IMR-90 (cell line): Measurements from ENCODE around the gene PIEZO1.

Source experiments
- BHLHE40 ChIP-seq: fragments of 150-350 bp; IDR thresholded peaks from 2 replicates; pipeline ENCODE4 v1.6.1; 2016; ENCODE audit warnings: mild to moderate bottlenecking, low read depth, low read length
- CEBPB ChIP-seq: IDR thresholded peaks from 2 replicates; pipeline ENCODE4 v1.6.1; 2012; ENCODE audit warnings: low read depth, low read length, improper control_type of control experiment
- CHD1 ChIP-seq: IDR thresholded peaks from 2 replicates; pipeline ENCODE4 v1.6.1; 2012; ENCODE audit warnings: low read depth, low read length, improper control_type of control experiment
- FOS ChIP-seq: fragments of 150-350 bp; IDR thresholded peaks from 2 replicates; pipeline ENCODE4 v1.6.1; 2016; ENCODE audit warnings: low read depth, low read length
- MAFK ChIP-seq: IDR thresholded peaks from 2 replicates; pipeline ENCODE4 v1.6.1; 2012; ENCODE audit warnings: low read depth, low read length, improper control_type of control experiment
- MAZ ChIP-seq: IDR thresholded peaks from 2 replicates; pipeline ENCODE4 v1.6.1; 2012; ENCODE audit warnings: low read depth, mild to moderate bottlenecking, low read length, improper control_type of control experiment, moderate library complexity, borderline replicate concordance
- MXI1 ChIP-seq: IDR thresholded peaks from 2 replicates; pipeline ENCODE4 v1.6.1; 2012; ENCODE audit warnings: low read depth, mild to moderate bottlenecking, low read length, moderate library complexity, borderline replicate concordance
- NFE2L2 ChIP-seq: fragments of 150-350 bp; IDR thresholded peaks from 2 replicates; pipeline ENCODE4 v1.6.1; 2016; ENCODE audit warnings: low read depth, mild to moderate bottlenecking, low read length
- POLR2A ChIP-seq: IDR thresholded peaks from 2 replicates; pipeline ENCODE4 v1.6.1; 2012; ENCODE audit warnings: mild to moderate bottlenecking, low read depth, low read length
- RAD21 ChIP-seq: IDR thresholded peaks from 2 replicates; pipeline ENCODE4 v1.6.1; 2012; ENCODE audit warnings: low read length, improper control_type of control experiment
- RCOR1 ChIP-seq: IDR thresholded peaks from 2 replicates; pipeline ENCODE4 v1.6.1; 2012; ENCODE audit warnings: mild to moderate bottlenecking, low read length, improper control_type of control experiment; ENCODE audit not compliant: insufficient replicate concordance
- SMC3 ChIP-seq: fragments of 150-350 bp; IDR thresholded peaks from 2 replicates; pipeline ENCODE4 v1.6.1; 2016; ENCODE audit warnings: low read depth, mild to moderate bottlenecking, antibody characterized with exemption, low read length, moderate library complexity
- TF ChIP-seq, protein P1 (sequence below): conservative IDR thresholded peaks from 2 replicates; pipeline ENCODE4 v1.5.1; 2012; ENCODE audit warnings: mild to moderate bottlenecking, low read depth, low read length, improper control_type of control experiment
- TF ChIP-seq, protein P2 (sequence below): fragments of 150-350 bp; IDR thresholded peaks from 2 replicates; pipeline ENCODE4 v1.6.1; 2017; ENCODE audit warnings: mild to moderate bottlenecking, antibody characterized with exemption, low read length, low read depth

DNA sequence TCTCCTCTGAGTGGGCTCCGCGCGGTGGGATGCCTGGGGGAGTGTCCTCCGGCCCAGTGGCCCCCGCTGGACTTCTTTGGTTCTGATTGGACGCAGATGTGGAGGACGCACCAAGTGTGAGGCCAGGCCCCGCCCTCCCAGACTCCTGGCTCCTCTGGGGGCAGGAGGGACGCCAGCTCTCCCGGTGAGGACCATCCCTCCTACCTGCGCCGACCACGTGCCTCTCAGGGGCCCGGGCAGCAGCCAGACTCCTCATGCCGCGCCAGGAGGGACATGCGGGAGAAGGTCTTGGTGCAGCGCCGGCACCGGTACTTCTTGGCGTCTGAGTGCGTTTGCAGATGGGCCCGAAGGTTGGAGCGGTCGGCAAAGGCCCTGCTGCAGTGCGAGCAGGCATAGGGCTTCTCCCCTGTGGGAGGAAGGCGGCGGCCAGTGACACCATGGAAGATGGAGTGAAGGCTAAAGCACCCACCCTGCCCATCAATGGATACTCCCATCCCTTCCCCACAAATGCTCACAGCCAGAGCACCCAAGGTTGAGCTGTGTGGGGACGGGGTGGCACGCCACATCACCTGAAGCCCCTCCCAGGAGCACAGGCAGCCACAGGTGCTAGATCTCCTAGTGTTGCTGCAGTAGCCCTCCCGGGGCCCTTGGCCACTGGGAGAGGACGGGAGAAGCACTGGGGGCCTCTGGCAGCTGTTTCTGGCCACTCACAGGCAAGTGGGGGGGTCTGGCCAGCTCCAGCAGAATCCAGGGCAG lies 106.6 kb downstream of the PIEZO1 start:
- TF ChIP-seq, protein P1, sequence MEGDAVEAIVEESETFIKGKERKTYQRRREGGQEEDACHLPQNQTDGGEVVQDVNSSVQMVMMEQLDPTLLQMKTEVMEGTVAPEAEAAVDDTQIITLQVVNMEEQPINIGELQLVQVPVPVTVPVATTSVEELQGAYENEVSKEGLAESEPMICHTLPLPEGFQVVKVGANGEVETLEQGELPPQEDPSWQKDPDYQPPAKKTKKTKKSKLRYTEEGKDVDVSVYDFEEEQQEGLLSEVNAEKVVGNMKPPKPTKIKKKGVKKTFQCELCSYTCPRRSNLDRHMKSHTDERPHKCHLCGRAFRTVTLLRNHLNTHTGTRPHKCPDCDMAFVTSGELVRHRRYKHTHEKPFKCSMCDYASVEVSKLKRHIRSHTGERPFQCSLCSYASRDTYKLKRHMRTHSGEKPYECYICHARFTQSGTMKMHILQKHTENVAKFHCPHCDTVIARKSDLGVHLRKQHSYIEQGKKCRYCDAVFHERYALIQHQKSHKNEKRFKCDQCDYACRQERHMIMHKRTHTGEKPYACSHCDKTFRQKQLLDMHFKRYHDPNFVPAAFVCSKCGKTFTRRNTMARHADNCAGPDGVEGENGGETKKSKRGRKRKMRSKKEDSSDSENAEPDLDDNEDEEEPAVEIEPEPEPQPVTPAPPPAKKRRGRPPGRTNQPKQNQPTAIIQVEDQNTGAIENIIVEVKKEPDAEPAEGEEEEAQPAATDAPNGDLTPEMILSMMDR: no peak
- TF ChIP-seq POLR2A (no peak), MXI1 (no peak), CEBPB (no peak), MAFK (no peak), CHD1 (no peak), BHLHE40 (no peak), RCOR1 (no peak), RAD21 (no peak), SMC3 (no peak), MAZ (no peak), FOS (no peak), NFE2L2 (no peak)
- TF ChIP-seq, protein P2, sequence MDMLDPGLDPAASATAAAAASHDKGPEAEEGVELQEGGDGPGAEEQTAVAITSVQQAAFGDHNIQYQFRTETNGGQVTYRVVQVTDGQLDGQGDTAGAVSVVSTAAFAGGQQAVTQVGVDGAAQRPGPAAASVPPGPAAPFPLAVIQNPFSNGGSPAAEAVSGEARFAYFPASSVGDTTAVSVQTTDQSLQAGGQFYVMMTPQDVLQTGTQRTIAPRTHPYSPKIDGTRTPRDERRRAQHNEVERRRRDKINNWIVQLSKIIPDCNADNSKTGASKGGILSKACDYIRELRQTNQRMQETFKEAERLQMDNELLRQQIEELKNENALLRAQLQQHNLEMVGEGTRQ: no peak
